Aorta (tissue), 5 donors: ENCODE results near the gene LAYN. TPM values are rescaled to one million over a fixed set of nuclear protein-coding genes. Genes with fewer than 3 reads are reported as not detected.

ENCODE experiments used
- ATAC-seq: fragments of 200-7000 bp; cut with Tn5 transposase; one replicate; pipeline ENCODE4 v1.9.1; 2022; ENCODE audit warnings: moderate library complexity; ENCODE audit not compliant: low FRiP score
- DNase-seq, 2 donors: peaks; one replicate each; pipeline ENCODE4 v3.0.0-alpha.2; 2020
- H3K27ac ChIP-seq, 2 donors: one replicate each; pipeline ENCODE4 v1.5.1; 2013; ENCODE audit warnings: low read length in 2 of 2, mild to moderate bottlenecking in 2 of 2, moderate library complexity in 2 of 2, control low read depth in 1 of 2, inconsistent platforms in 1 of 2, low read depth in 1 of 2
- H3K27me3 ChIP-seq, 2 donors: one replicate each; pipeline ENCODE4 v1.6.1; 2013; ENCODE audit warnings: control low read depth in 1 of 2, low read length in 1 of 2, mild to moderate bottlenecking in 1 of 2, moderate library complexity in 1 of 2; ENCODE audit not compliant: insufficient read depth in 2 of 2, control insufficient read depth in 1 of 2
- H3K36me3 ChIP-seq, 2 donors: one replicate each; pipeline ENCODE4 v1.6.1; 2013; ENCODE audit warnings: control low read depth in 1 of 2, low read length in 1 of 2, mild to moderate bottlenecking in 1 of 2; ENCODE audit not compliant: insufficient read depth in 2 of 2, control insufficient read depth in 1 of 2
- H3K4me1 ChIP-seq, 2 donors: one replicate each; pipeline ENCODE4 v1.6.1; 2013; ENCODE audit warnings: low read length in 2 of 2, control low read depth in 1 of 2, mild to moderate bottlenecking in 1 of 2, moderate library complexity in 1 of 2; ENCODE audit not compliant: insufficient read depth in 2 of 2, control insufficient read depth in 1 of 2
- H3K4me3 ChIP-seq, 2 donors: one replicate each; pipeline ENCODE4 v1.5.1; 2013; ENCODE audit warnings: low read length in 2 of 2, control low read depth in 1 of 2, mild to moderate bottlenecking in 1 of 2
- H3K9me3 ChIP-seq: one replicate; pipeline ENCODE4 v1.6.1; 2013; ENCODE audit warnings: mild to moderate bottlenecking, low read length; ENCODE audit not compliant: control insufficient read depth
- WGBS, 2 donors: extraction: QIAGEN DNeasy Blood & Tissue Kit; methylation state at CpG; one replicate each; pipeline ENCODE4 v1.1.7; 2013; 5-methylcytosine and 5-hydroxymethylcytosine counted together
- intact Hi-C, 2 donors: fragments of 100-400 bp; cut with DNase I; formaldehyde crosslinking; loops; one replicate each; pipeline versions ENCODE4 v1.14.2 to v1.15.0; 2022
- long read RNA-seq, 2 donors: library from polyadenylated mRNA; unstranded; transcript quantifications; one replicate each; pipeline ENCODE4 v2.0.0, GENCODE V29; 2020 to 2021
- polyA plus RNA-seq, 2 donors: library from polyadenylated mRNA; stranded (reverse); fragments of 200-250 nt; gene quantifications; one replicate each; pipeline ENCODE4 v1.2.3, GENCODE V29; 2013
- total RNA-seq, 2 donors: library from RNA; stranded (reverse); fragmentation: NEBNext Ultra II Directional; extraction: Animal tissue kit (Norgen Biotek cat#: 25700); gene quantifications; one replicate each; pipeline ENCODE4 v1.2.1, GENCODE V29; 2021
- donor health status: healthy with polysubstance abuse.
- donor health status: Bipolar disorder and iron deficiency.
- donor health status: DM: no; HTN: no; CAD: no.
- donor health status: DM: no; HTN: no; CAD: no.
- donor health status: DM: yes; HTN: yes; CAD: no.

Gene LAYN
- total RNA-seq (10 to 100 TPM; 20.8 to 23.1 TPM), polyA plus RNA-seq (10 to 100 TPM; 17.6 to 30.2 TPM)
- long read RNA-seq, donor 1, transcript LAYN-209 (7 exons, 1,703 nt): minor isoform, 7 of 136 reads
- long read RNA-seq, donor 1, transcript LAYN-201 (7 exons, 2,066 nt): major isoform, 103 of 136 reads
- long read RNA-seq, donor 1, partial matches to known transcripts: 18 of 136 reads
- long read RNA-seq, donor 1, other reads (novel, unspliced or antisense): 7 of 136 reads
- long read RNA-seq, donor 2, transcript LAYN-201 (7 exons, 2,066 nt): major isoform, 10 of 16 reads
- long read RNA-seq, donor 2, partial matches to known transcripts: 2 of 16 reads
- long read RNA-seq, donor 2, other reads (novel, unspliced or antisense): 0 of 16 reads

- H3K4me1 ChIP-seq: no peaks in the 10 kb centered on the region
- peaks cover 0 to 1% of the 10 kb centered on the region in 2 donors for H3K36me3 ChIP-seq
- peak within 1 kb of the TSS; percentile 45 to 56 for H3K4me3 ChIP-seq
- intact Hi-C loops: no loop called here
- ATAC-seq: peak; percentile 79
- DNase-seq: peak; percentile 77 to 89
- H3K27me3 ChIP-seq: no peaks in the 10 kb centered on the region
- H3K9me3 ChIP-seq: no peaks in the 10 kb centered on the region
- WGBS, 2 donors: 1% methylated on average over 59 to 70 of the region's 70 CpGs
- H3K27ac ChIP-seq: peak within 1 kb of the TSS; percentile 46 to 65
Observed at GRCh38 chr11:111540114-111540936, at the start of gene LAYN. LAYN (plus strand) TSS chr11:111540720; CDS start chr11:111540844, 124 bp downstream.

GRCh38 chr11:111494040-111494439, 46.5 kb upstream of the LAYN start:
- Histone ChIP-seq H3K27me3 (peaks cover 0 to under 1% of the 10 kb centered on the region in 2 donors), H3K4me1 (no peaks in the 10 kb centered on the region), H3K27ac (no peak overlapping the region), H3K36me3 (no peaks in the 10 kb centered on the region), H3K4me3 (no peak overlapping the region), H3K9me3 (peaks cover 2% of the 10 kb centered on the region)
- WGBS, 2 donors: 71 to 73% methylated on average over 1 of the region's 1 CpG
- DNase-seq: no peak
- intact Hi-C loops: no loop called here
- no peak for ATAC-seq

- DNase-seq (no peak), ATAC-seq (no peak)
- intact Hi-C loops: no loop called here
- Histone ChIP-seq H3K4me1 (no peaks in the 10 kb centered on the region), H3K36me3 (no peaks in the 10 kb centered on the region), H3K27me3 (peaks cover 0 to 1% of the 10 kb centered on the region in 2 donors), H3K27ac (no peak overlapping the region), H3K4me3 (no peak overlapping the region), H3K9me3 (no peaks in the 10 kb centered on the region)
- 64 to 67% methylated on average over 5 of the region's 5 CpGs for WGBS, 2 donors
Observed at GRCh38 chr11:111499483-111499882, 41.0 kb upstream of the LAYN start.

GRCh38 chr11:111500481-111500880, 40.0 kb upstream of the LAYN start:
- intact Hi-C loops: no loop called here
- H3K27ac ChIP-seq: no peak overlapping the region
- ATAC-seq (no peak), DNase-seq (no peak)
- no peaks in the 10 kb centered on the region for H3K9me3 ChIP-seq
- no peak overlapping the region for H3K4me3 ChIP-seq
- H3K4me1 ChIP-seq: no peaks in the 10 kb centered on the region
- H3K27me3 ChIP-seq: peaks cover 0 to 1% of the 10 kb centered on the region in 2 donors
- 70% methylated on average over 1 of the region's 1 CpG for WGBS, 2 donors
- no peaks in the 10 kb centered on the region for H3K36me3 ChIP-seq

- no peak for DNase-seq
- H3K9me3 ChIP-seq: no peaks in the 10 kb centered on the region
- H3K36me3 ChIP-seq: no peaks in the 10 kb centered on the region
- no peak overlapping the region for H3K27ac ChIP-seq
- intact Hi-C loops: no loop called here
- WGBS, 2 donors: 93 to 97% methylated on average over 1 of the region's 1 CpG
- peaks cover 0 to 1% of the 10 kb centered on the region in 2 donors for H3K27me3 ChIP-seq
- no peak overlapping the region for H3K4me3 ChIP-seq
- no peak for ATAC-seq
- H3K4me1 ChIP-seq: no peaks in the 10 kb centered on the region
Observed at GRCh38 chr11:111502611-111503010, 37.9 kb upstream of the LAYN start.

- ATAC-seq (no peak), DNase-seq (no peak)
- H3K27me3 ChIP-seq: no peaks in the 10 kb centered on the region
- no peaks in the 10 kb centered on the region for H3K4me1 ChIP-seq
- 94 to 100% methylated on average over 1 of the region's 1 CpG for WGBS, 2 donors
- H3K9me3 ChIP-seq: no peaks in the 10 kb centered on the region
- H3K36me3 ChIP-seq: no peaks in the 10 kb centered on the region
- H3K27ac ChIP-seq: no peak overlapping the region
- H3K4me3 ChIP-seq: no peak overlapping the region
- intact Hi-C loops: no loop called here
Observed at GRCh38 chr11:111510311-111510710, 30.2 kb upstream of the LAYN start.

- peak within 1 kb of the TSS; percentile 30 to 42 for H3K4me3 ChIP-seq
- H3K27ac ChIP-seq: no peak within 1 kb of the TSS
- intact Hi-C loops: no loop called here
- no peaks in the 10 kb centered on the region for H3K36me3 ChIP-seq
- peak in 1 of 2 donors; percentile 75 for DNase-seq
- peak; percentile 52 for ATAC-seq
- 4 to 5% methylated on average over 63 to 90 of the region's 90 CpGs for WGBS, 2 donors
- no peaks in the 10 kb centered on the region for H3K4me1 ChIP-seq
- H3K9me3 ChIP-seq: no peaks in the 10 kb centered on the region
- no peaks in the 10 kb centered on the region for H3K27me3 ChIP-seq
Observed at GRCh38 chr11:111512296-111513239, 28.0 kb upstream of the LAYN start, which contains the start of gene BTG4. BTG4 (minus strand) TSS chr11:111512386; CDS start chr11:111498776, 13,610 bp downstream.

- no peaks in the 10 kb centered on the region for H3K27me3 ChIP-seq
Observed at GRCh38 chr11:111513240-111513605, 27.3 kb upstream of the LAYN start.

More at GRCh38 chr11:111513240-111513605, 27.3 kb upstream of the LAYN start:
- ATAC-seq (no peak), DNase-seq (no peak)
- Histone ChIP-seq H3K4me1 (no peaks in the 10 kb centered on the region), H3K36me3 (no peaks in the 10 kb centered on the region), H3K27ac (no peak overlapping the region), H3K4me3 (no peak overlapping the region), H3K9me3 (no peaks in the 10 kb centered on the region)
- 31 to 33% methylated on average over 6 of the region's 6 CpGs for WGBS, 2 donors
- intact Hi-C loops: no loop called here
